Panc1 (cell line): ENCODE measurements around the gene SERTAD4. TPM values are rescaled to one million over a fixed set of nuclear protein-coding genes. Genes with fewer than 3 reads are reported as not detected.
"Not testable (repeated sequence)": the region's sequence is repeated elsewhere in the genome, so short reads cannot be mapped to it uniquely, and the experiment has no call there.

ENCODE experiments used
- ATAC-seq: fragments of 200-7000 bp; cut with Tn5 transposase; 2 replicates; pipeline ENCODE4 v1.9.1; 2020; ENCODE audit warnings: mild to moderate bottlenecking, moderate library complexity
- BruUV-seq: library from RNA; stranded (reverse); fragments of 400-500 nt; replicated peaks from 2 replicates; lab custom pipeline; 2021; lab: Mats Ljungman, UMichigan
- CTCF ChIA-PET: fragments of 300-600 bp; sonication (Branson Sonifier 250); formaldehyde crosslinking; loops from one replicate; lab custom pipeline; 2022; ENCODE audit warnings: antibody characterized with exemption; lab: Charles Lee
- POLR2A ChIA-PET: fragments of 300-600 bp; sonication (Branson Sonifier 250); formaldehyde crosslinking; loops from one replicate; lab custom pipeline; 2022; ENCODE audit warnings: antibody characterized with exemption; lab: Charles Lee
- DNase-seq: peaks from one replicate; pipeline ENCODE4 v3.0.0-alpha.2; 2010; ENCODE audit warnings: low read depth, low spot score
- H3K27ac ChIP-seq: 2 replicates; pipeline ENCODE4 v1.5.1; 2011; ENCODE audit warnings: mild to moderate bottlenecking, low read length, inconsistent platforms
- H3K27me3 ChIP-seq: fragments of 200-500 bp; sonication (Bioruptor generic); 2 replicates; pipeline ENCODE4 v1.6.0; 2014; ENCODE audit warnings: low read length, inconsistent platforms; ENCODE audit not compliant: control insufficient read depth, insufficient read depth
- H3K36me3 ChIP-seq: fragments of 200-500 bp; sonication (Bioruptor generic); 2 replicates; pipeline ENCODE4 v1.5.1; 2014; ENCODE audit warnings: inconsistent platforms, mild to moderate bottlenecking, low read length, moderate library complexity; ENCODE audit not compliant: control insufficient read depth, insufficient read depth
- H3K4me1 ChIP-seq: 2 replicates; pipeline ENCODE4 v1.5.1; 2011; ENCODE audit warnings: inconsistent platforms, mild to moderate bottlenecking, low read length, moderate library complexity; ENCODE audit not compliant: control insufficient read depth, insufficient read depth
- H3K4me3 ChIP-seq, 2 experiments: 2 replicates each; pipeline ENCODE4 v1.5.1; 2011 to 2012; ENCODE audit warnings: low read depth in 2 of 2, low read length in 2 of 2, mild to moderate bottlenecking in 2 of 2, inconsistent platforms in 1 of 2, moderate library complexity in 1 of 2
- H3K9me3 ChIP-seq: fragments of 200-500 bp; sonication (Bioruptor generic); 2 replicates; pipeline ENCODE4 v1.5.1; 2014; ENCODE audit warnings: low read depth, mild to moderate bottlenecking, inconsistent platforms, low read length, moderate library complexity; ENCODE audit not compliant: control insufficient read depth, insufficient read depth
- CTCF ChIP-seq: fragments of 450-650 bp; IDR thresholded peaks from 2 replicates; pipeline ENCODE4 v1.5.1; 2017; ENCODE audit warnings: mild to moderate bottlenecking
- POLR2AphosphoS5 ChIP-seq: IDR thresholded peaks from 2 replicates; pipeline ENCODE4 v1.6.1; 2012; ENCODE audit warnings: mild to moderate bottlenecking, low read depth, low read length, moderate library complexity
- REST ChIP-seq, 2 experiments: IDR thresholded peaks; 2 replicates each; pipeline ENCODE4 v1.6.1; 2011 to 2012; ENCODE audit warnings: low read depth in 2 of 2, control low read depth in 1 of 2, low read length in 1 of 2, mild to moderate bottlenecking in 1 of 2, moderate library complexity in 1 of 2; ENCODE audit not compliant: insufficient read depth in 1 of 2
- SIN3A ChIP-seq: IDR thresholded peaks from 2 replicates; pipeline ENCODE4 v1.6.1; 2012; ENCODE audit warnings: low read depth, mild to moderate bottlenecking, low read length, moderate library complexity, borderline replicate concordance; ENCODE audit not compliant: insufficient read depth
- TCF7L2 ChIP-seq: IDR thresholded peaks from 2 replicates; pipeline ENCODE4 v1.6.1; 2011; ENCODE audit warnings: mild to moderate bottlenecking, low read depth, low read length, inconsistent platforms
- in situ Hi-C: cut with HindIII; loops from 2 replicates; pipeline ENCODE4 v1.10.0; 2016; ENCODE audit warnings: low sequenced_read_pairs, low pct_unique_long_range_greater_than_20kb
- intact Hi-C: fragments of 100-400 bp; cut with micrococcal nuclease; formaldehyde crosslinking; loops from one replicate; pipeline ENCODE4 v1.10.0; 2022; ENCODE audit not compliant: unreplicated experiment
- total RNA-seq: library from RNA; stranded (reverse); gene quantifications from one replicate; pipeline ENCODE4 v1.2.1, GENCODE V29; 2021; ENCODE audit not compliant: unreplicated experiment

The SERTAD4 gene
- total RNA-seq, 1 experiment from 2014 or later, result 0.31 TPM

GRCh38 chr1:210263963-210264362, 31.4 kb downstream of the SERTAD4 start:
- BruUV-seq, result no TSS peak
- no peaks in the 10 kb centered on the region for H3K36me3 ChIP-seq
- DNase-seq (no peak), ATAC-seq (no peak)
- H3K27me3 ChIP-seq, result no peaks in the 10 kb centered on the region
- no peak for TF ChIP-seq TCF7L2
- TF ChIP-seq SIN3A, result no peak
- no peak for TF ChIP-seq REST (IDR thresholded peaks at IDR 0.05; ENCODE audit: insufficient read depth in 1 of 2, low read depth in 2 of 2, low read length in 1 of 2)
- no peak for TF ChIP-seq CTCF
- H3K4me1 ChIP-seq, result no peaks in the 10 kb centered on the region
- in situ Hi-C loops (no loop called here), intact Hi-C loops (no loop called here)
- CTCF ChIA-PET, result interaction anchor here (0.8 kb wide), 1 partner anchor 99 kb away, joined by 3 read pairs; no protein-coding TSS in a partner anchor
- H3K27ac ChIP-seq, result no peak overlapping the region
- POLR2A ChIA-PET, result no interaction called here
- no peak overlapping the region for H3K4me3 ChIP-seq
- H3K9me3 ChIP-seq, result no peaks in the 10 kb centered on the region

GRCh38 chr1:210264496-210265380, 32.1 kb downstream of the SERTAD4 start:
- Histone ChIP-seq H3K27ac (no peak overlapping the region), H3K9me3 (no peaks in the 10 kb centered on the region), H3K4me1 (no peaks in the 10 kb centered on the region), H3K4me3 (no peak overlapping the region), H3K36me3 (no peaks in the 10 kb centered on the region), H3K27me3 (no peaks in the 10 kb centered on the region)
- TF ChIP-seq CTCF, result 0 out of 2 replicates have a peak, but pooled peaks have one; percentile 24
- TF ChIP-seq SIN3A, result no peak
- TF ChIP-seq POLR2AphosphoS5, result no peak
- TF ChIP-seq TCF7L2, result no peak
- TF ChIP-seq REST (IDR thresholded peaks at IDR 0.05; ENCODE audit: insufficient read depth in 1 of 2, low read depth in 2 of 2, low read length in 1 of 2), result no peak
- ChIA-PET POLR2A (no interaction called here), CTCF (no interaction called here)
- no TSS peak for BruUV-seq
- DNase-seq (no peak), ATAC-seq (no peak)
- intact Hi-C loops (no loop called here), in situ Hi-C loops (no loop called here)

- H3K27me3 ChIP-seq, DNase-seq, H3K27ac ChIP-seq, BruUV-seq, in situ Hi-C loops, intact Hi-C loops, POLR2A ChIA-PET, H3K36me3 ChIP-seq, H3K4me1 ChIP-seq, CTCF ChIA-PET, H3K4me3 ChIP-seq, ATAC-seq, H3K9me3 ChIP-seq: not testable (repeated sequence)
These were observed 32.9 kb downstream of the SERTAD4 start for GRCh38 chr1:210265392-210265955.
